HepG2 (cell line): ENCODE data around the gene CAP2. TPM values are rescaled to one million over a fixed set of nuclear protein-coding genes. Genes with fewer than 3 reads are reported as not detected.

Experiments used
- CCAR2 ChIP-seq: fragments of 200-400 bp; formaldehyde crosslinking; optimal IDR thresholded peaks from 2 replicates; pipeline ENCODE3; 2018; ENCODE audit warnings: low read depth, mild to moderate bottlenecking, low read length, moderate library complexity
- DNMT1 ChIP-seq: sonication (generic); formaldehyde crosslinking; IDR thresholded peaks from 2 replicates; pipeline ENCODE4 v1.5.1; 2020; ENCODE audit warnings: mild to moderate bottlenecking, missing genetic modification reagents
- ELF1 ChIP-seq: sonication (generic); formaldehyde crosslinking; IDR thresholded peaks from 2 replicates; pipeline ENCODE4 v1.4.0; 2020; ENCODE audit warnings: missing genetic modification reagents
- JUN ChIP-seq: sonication (generic); formaldehyde crosslinking; IDR thresholded peaks from 2 replicates; pipeline ENCODE4 v1.4.0; 2020; ENCODE audit warnings: mild to moderate bottlenecking, missing genetic modification reagents
- NFIB ChIP-seq: sonication (generic); formaldehyde crosslinking; IDR thresholded peaks from 2 replicates; pipeline ENCODE4 v1.9.0; 2021; ENCODE audit warnings: missing genetic modification reagents, mild to moderate bottlenecking, borderline replicate concordance
- NFKBIZ ChIP-seq: IDR thresholded peaks from 2 replicates; pipeline ENCODE4 v1.6.1; 2018; ENCODE audit warnings: missing genetic modification reagents, missing compliant biosample characterization
- NFRKB ChIP-seq: fragments of 450-650 bp; IDR thresholded peaks from 2 replicates; pipeline ENCODE4 v1.6.1; 2017
- RFX3 ChIP-seq: IDR thresholded peaks from 2 replicates; pipeline ENCODE4 v1.6.1; 2016; ENCODE audit warnings: missing biosample characterization, missing genetic modification reagents
- ZNF747 ChIP-seq: sonication (generic); formaldehyde crosslinking; IDR thresholded peaks from 2 replicates; pipeline ENCODE4 v1.8.1; 2023; ENCODE audit warnings: missing genetic modification reagents, mild to moderate bottlenecking, borderline replicate concordance
- ZNF766 ChIP-seq: sonication (generic); formaldehyde crosslinking; IDR thresholded peaks from 2 replicates; pipeline ENCODE4 v1.5.0; 2020; ENCODE audit warnings: missing genetic modification reagents, borderline replicate concordance
- polyA plus RNA-seq, 8 experiments: library from polyadenylated mRNA; depleted of rRNA in 3 of 8; stranded (reverse) in 7 of 8; unstranded in 1 of 8; fragments of >200 nt; fragmentation: Illumina TruSeq in 4 of 8; extraction: Trizol in 4 of 8; gene quantifications; 2 replicates each; pipeline versions ENCODE4 v1.2.1 to v1.2.3, GENCODE V29; 2011 to 2016; ENCODE audit warnings: low read depth in 4 of 8, missing spikeins in 1 of 8, mixed read lengths in 1 of 8; ENCODE audit not compliant: insufficient read depth in 1 of 8
- total RNA-seq, 5 experiments: library from RNA; depleted of rRNA; stranded (reverse); fragments of >200 nt; fragmentation: Illumina TruSeq; extraction: Trizol; gene quantifications; 2 replicates each; pipeline ENCODE4 v1.2.3, GENCODE V29; 2016; ENCODE audit warnings: low read depth in 1 of 5
- TF ChIP-seq, protein P1 (sequence below): sonication (generic); formaldehyde crosslinking; IDR thresholded peaks from 2 replicates; pipeline ENCODE4 v1.4.0; 2020; ENCODE audit warnings: mild to moderate bottlenecking, missing genetic modification reagents

CAP2 gene
- total and polyA plus RNA-seq, 2 of the 13 experiments (the other 11 are each of a cell fraction or from before 2014, with no cell fraction given): 7.9 to 53.1 TPM

DNA sequence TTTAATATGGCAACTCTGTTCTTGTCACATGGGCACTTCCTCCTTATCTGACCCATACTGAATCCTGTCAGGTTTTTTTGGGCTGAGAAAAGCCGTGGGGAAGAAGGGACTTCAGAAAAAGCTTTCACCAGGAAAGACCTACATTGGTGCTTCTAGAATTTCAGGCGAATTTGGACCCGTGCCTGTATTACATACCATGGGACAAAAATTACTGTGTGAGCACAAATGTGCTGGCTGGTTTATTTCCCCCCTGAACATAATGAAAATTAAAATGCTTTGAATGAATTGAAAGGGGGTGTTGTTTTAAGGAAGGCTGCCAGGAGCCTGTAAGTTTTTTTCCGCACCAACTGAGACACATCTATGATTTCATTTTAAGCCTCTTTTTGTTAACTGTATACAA is 29.6 kb downstream of the CAP2 start (continued):
- TF ChIP-seq, protein P1, sequence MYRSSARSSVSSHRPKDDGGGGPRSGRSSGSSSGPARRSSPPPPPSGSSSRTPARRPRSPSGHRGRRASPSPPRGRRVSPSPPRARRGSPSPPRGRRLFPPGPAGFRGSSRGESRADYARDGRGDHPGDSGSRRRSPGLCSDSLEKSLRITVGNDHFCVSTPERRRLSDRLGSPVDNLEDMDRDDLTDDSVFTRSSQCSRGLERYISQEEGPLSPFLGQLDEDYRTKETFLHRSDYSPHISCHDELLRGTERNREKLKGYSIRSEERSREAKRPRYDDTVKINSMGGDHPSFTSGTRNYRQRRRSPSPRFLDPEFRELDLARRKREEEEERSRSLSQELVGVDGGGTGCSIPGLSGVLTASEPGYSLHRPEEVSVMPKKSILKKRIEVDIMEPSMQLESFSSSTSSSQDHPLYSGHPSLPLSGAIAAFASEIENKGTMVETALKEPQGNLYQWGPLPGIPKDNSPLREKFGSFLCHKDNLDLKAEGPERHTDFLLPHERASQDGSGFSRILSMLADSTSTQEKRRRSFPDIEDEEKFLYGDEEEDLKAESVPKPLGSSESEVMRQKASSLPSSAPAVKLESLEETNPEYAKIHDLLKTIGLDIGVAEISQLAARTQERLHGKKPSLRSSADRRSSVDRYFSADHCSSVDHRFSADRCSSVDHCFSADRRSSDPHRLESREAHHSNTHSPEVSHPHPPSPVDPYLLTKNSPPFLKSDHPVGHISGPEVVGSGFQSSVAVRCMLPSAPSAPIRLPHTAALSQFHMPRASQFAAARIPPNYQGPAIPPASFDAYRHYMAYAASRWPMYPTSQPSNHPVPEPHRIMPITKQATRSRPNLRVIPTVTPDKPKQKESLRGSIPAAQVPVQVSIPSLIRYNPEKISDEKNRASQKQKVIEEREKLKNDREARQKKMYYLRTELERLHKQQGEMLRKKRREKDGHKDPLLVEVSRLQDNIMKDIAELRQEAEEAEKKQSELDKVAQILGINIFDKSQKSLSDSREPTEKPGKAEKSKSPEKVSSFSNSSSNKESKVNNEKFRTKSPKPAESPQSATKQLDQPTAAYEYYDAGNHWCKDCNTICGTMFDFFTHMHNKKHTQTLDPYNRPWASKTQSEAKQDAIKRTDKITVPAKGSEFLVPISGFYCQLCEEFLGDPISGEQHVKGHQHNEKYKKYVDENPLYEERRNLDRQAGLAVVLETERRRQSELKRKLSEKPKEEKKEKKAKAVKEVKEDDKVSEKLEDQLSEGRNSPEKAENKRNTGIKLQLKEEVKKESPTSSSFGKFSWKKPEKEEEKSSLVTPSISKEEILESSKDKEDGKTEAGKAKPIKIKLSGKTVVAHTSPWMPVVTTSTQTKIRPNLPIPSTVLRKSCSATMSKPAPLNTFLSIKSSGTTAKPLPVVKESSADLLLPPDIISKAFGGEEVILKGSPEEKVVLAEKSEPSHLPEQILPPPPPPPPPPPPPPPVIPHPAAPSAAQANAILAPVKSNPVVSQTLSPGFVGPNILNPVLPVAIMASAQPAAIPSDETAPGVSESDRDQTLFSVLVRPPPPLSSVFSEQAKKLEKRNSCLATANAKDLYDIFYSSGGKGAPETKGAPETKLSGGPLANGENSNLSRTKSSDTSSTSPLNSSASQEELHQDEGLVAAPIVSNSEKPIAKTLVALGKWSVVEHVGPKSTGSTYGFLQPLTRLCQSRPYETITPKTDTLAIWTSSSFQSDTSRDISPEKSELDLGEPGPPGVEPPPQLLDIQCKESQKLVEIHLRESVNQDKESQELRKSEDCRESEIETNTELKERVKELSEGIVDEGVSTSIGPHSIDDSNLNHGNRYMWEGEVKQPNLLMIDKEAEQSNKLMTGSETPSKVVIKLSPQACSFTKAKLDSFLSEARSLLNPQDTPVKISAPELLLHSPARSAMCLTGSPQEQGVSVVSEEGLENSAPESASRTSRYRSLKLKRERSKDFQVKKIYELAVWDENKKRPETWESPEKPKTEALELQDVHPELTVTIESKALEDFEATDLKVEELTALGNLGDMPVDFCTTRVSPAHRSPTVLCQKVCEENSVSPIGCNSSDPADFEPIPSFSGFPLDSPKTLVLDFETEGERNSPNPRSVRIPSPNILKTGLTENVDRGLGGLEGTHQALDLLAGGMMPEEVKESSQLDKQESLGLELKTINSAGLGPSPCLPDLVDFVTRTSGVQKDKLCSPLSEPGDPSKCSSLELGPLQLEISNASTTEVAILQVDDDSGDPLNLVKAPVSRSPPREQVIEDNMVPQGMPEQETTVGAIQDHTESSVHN (CRISPR knock-in tag): no peak
- TF ChIP-seq DNMT1 (CRISPR knock-in tag): no peak
- TF ChIP-seq RFX3: no peak
- TF ChIP-seq ZNF747 (CRISPR knock-in tag): no peak
- no peak for TF ChIP-seq NFKBIZ
- TF ChIP-seq ELF1: no peak
- TF ChIP-seq NFRKB: no peak
- no peak for TF ChIP-seq JUN (CRISPR knock-in tag)
- TF ChIP-seq NFIB: no peak
- no peak for TF ChIP-seq ZNF766 (CRISPR knock-in tag)
- TF ChIP-seq CCAR2: no peak
